Stimulated activated naive B cell treated with anti-CD40 and anti-IgM and Interleukin-4, amounts not matched to agents 10 μg/mL and 1 μg/mL and 100 μg/mL, for 72 hours (primary cell): ENCODE data around the gene TK2.
A peak's percentile ranks its signal among the peaks of the same experiment; 100 is the strongest.
"Not testable (repeated sequence)": the region's sequence is repeated elsewhere in the genome, so short reads cannot be mapped to it uniquely, and the experiment has no call there.

Source experiments
- ATAC-seq, 2 donors: fragments of 150-1000 bp; cut with Tn5 transposase; replicated peaks; 2 replicates each; pipeline ENCODE4 v1.10.0; 2021; ENCODE audit warnings: moderate library complexity in 1 of 2
- DNase-seq: peaks from one replicate; pipeline ENCODE4 v3.0.0; 2021
- H3K27ac Mint-ChIP-seq: one replicate; pipeline ENCODE4 v1.8.0; 2022; ENCODE audit warnings: mild to moderate bottlenecking, mixed read lengths
- H3K27me3 Mint-ChIP-seq, 2 donors: one replicate each; pipeline ENCODE4 v1.8.0; 2022; ENCODE audit warnings: mixed read lengths in 2 of 2
- H3K36me3 Mint-ChIP-seq, 2 donors: one replicate each; pipeline ENCODE4 v1.8.0; 2022; ENCODE audit warnings: mixed read lengths in 2 of 2, mild to moderate bottlenecking in 1 of 2
- H3K4me1 Mint-ChIP-seq, 2 donors: one replicate each; pipeline ENCODE4 v1.8.0; 2022; ENCODE audit warnings: mixed read lengths in 2 of 2, mild to moderate bottlenecking in 1 of 2
- H3K4me3 Mint-ChIP-seq, 2 donors: one replicate each; pipeline ENCODE4 v1.8.0; 2022; ENCODE audit warnings: mild to moderate bottlenecking in 2 of 2, mixed read lengths in 2 of 2, moderate library complexity in 1 of 2
- H3K9me3 Mint-ChIP-seq, 2 donors: one replicate each; pipeline ENCODE4 v1.8.0; 2022; ENCODE audit warnings: mixed read lengths in 2 of 2, mild to moderate bottlenecking in 1 of 2

Gene TK2

DNA sequence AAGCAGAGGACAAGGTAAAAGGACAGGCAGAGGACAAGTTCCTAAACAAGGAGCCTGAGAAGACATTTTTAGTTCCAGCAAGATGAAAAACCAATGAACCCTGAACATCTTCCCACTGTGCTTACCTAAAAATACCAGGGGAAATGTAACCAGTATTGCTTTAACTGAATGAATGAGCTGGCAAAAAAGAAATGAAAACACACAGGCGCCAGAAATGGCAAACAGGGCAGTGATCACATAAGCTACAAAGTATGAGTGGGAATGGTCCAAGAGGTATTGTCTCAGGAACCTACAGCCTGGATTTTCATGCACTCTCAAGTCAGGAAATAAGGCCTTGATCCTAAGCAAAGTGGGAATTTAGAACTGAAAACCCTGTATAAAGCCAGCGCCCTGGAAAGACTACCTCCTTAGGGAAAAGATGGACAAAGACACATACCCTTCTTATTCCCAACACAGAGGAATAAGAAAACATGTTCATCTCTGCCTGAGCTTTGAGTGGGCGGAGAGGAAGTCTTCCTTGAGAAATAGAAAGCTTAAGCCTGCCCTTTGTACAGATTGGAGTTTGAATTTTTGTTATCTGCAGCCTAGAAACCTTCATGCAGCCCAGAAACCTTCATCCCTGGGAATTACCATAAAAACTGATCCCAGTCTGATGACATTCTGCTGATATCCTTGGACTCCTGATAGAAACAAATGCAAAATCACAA, 31.5 kb upstream of the TK2 start:
- Mint-ChIP-seq H3K36me3 (no peaks in the 10 kb centered on the region), H3K9me3 (peaks cover 0 to 1% of the 10 kb centered on the region in 2 donors), H3K27ac (no peak overlapping the region), H3K4me3 (no peak overlapping the region), H3K27me3 (peaks cover 60 to 62% of the 10 kb centered on the region in 2 donors), H3K4me1 (peaks cover 26 to 28% of the 10 kb centered on the region in 2 donors)
- no peak for DNase-seq
- ATAC-seq, result peak in 1 of 2 donors; percentile 16

GRCh38 chr16:66580605-66581209, 30.8 kb upstream of the TK2 start:
- peaks cover 0 to 1% of the 10 kb centered on the region in 2 donors for H3K9me3 Mint-ChIP-seq
- H3K27me3 Mint-ChIP-seq, result peaks cover 59 to 62% of the 10 kb centered on the region in 2 donors
- H3K27ac Mint-ChIP-seq, result no peak overlapping the region
- ATAC-seq, result no peak
- no peak for DNase-seq
- H3K4me3 Mint-ChIP-seq, result no peak overlapping the region
- no peaks in the 10 kb centered on the region for H3K36me3 Mint-ChIP-seq
- H3K4me1 Mint-ChIP-seq, result peaks cover 21% of the 10 kb centered on the region in 2 donors

DNA sequence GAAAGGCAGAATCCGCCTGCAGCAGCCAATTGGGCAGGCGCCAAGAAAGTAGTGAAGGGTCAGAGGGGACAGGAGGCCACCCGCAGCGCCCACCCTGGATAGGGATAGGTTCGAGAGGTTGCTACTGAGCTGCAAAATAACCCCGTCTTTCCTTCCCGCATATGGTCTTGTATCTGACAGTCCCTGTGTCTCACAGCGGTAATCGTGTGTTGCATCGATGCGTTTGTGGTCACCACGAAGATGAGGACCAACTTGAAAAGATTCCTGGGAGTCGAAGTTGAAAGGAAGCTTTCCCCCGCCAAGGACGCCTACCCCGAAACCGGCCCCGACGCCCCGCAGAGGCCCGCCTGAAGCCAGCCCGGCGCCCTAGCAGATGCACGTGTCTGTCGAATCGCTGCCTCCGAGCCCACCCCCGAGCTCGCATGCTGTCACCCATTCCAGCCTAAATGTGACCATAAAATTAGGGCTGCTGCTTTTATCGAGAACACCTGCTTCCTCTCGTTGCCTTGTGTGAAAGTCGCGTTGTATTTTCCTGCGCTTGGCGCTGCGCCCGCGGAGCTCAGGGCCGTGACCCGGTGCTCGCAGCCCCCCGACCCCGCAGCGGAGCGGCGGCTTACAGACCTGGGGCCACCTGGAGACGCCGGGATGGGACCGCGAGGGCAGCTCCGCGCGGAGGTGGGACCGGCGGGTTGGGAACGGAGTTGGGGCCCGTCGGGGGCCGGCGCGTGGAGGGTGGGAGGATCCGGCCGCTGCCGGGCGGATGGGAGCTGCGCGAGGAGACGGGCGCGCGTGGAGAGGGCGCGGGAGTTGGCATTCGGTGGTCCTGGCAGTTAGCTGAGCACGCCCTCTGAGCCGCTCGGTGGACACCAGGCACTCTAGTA, 29.0 kb upstream of the TK2 start, which contains the start of gene CMTM2:
Gene CMTM2, plus strand, starts transcription at position 813 of the 881 bp plus-strand sequence. CDS start 145 bp downstream, outside the sequence.
- Mint-ChIP-seq H3K36me3 (no peaks in the 10 kb centered on the region), H3K4me1 (peaks cover 17 to 22% of the 10 kb centered on the region in 2 donors), H3K9me3 (peaks cover 0 to 1% of the 10 kb centered on the region in 2 donors), H3K4me3 (peak within 1 kb of the TSS; percentile 71 to 73), H3K27me3 (peaks cover 50 to 60% of the 10 kb centered on the region in 2 donors), H3K27ac (no peak within 1 kb of the TSS)
- no peak for DNase-seq
- ATAC-seq, result peak; percentile 34 to 58

- ATAC-seq (no peak), DNase-seq (no peak)
- no peak overlapping the region for H3K4me3 Mint-ChIP-seq
- no peak overlapping the region for H3K27ac Mint-ChIP-seq
- no peaks in the 10 kb centered on the region for H3K9me3 Mint-ChIP-seq
- peaks cover 0 to 5% of the 10 kb centered on the region in 2 donors for H3K36me3 Mint-ChIP-seq
- H3K27me3 Mint-ChIP-seq, result peaks cover 42 to 52% of the 10 kb centered on the region in 2 donors
- peaks cover 23 to 25% of the 10 kb centered on the region in 2 donors for H3K4me1 Mint-ChIP-seq
These were observed 26.4 kb upstream of the TK2 start for GRCh38 chr16:66576296-66576695.

DNA sequence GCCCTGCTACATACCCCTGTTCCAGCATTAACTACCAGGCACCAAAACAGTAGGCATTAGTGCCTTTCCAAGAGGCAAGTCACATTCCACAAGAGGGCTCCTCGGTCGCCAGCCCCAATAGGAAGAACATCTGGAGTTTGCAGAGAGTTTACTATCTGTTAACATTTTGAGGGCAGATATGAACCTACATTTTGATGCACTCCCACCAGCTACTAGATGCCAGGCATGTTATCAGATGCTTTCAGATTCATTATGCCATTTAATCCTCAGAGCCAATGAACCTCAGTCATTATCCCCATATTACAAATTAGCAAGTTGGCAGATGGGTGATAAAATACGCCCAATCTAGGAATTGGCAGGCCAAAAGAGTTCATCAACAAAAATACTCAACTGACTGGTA, 25.1 kb upstream of the TK2 start:
- H3K4me1 Mint-ChIP-seq, result peaks cover 17 to 25% of the 10 kb centered on the region in 2 donors

DNA sequence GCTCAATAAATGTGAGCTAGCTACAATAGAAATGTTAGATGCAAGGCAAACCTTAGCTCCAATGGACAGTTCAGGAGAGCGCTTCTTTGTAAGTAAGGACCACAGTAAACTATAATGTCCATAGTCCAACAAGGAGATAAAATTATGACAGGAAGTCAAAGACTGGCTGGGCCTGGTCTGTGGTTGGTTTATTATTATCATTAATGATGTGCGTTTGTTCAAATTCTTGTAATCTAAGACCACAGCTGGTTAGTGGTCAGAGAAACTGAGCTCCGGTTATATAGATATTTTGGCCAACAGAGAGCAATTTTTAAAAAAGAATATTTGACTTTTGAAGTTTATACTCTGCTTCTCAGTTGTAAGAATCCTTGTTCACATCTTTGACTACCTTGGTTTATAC, 24.6 kb upstream of the TK2 start:
- H3K9me3 Mint-ChIP-seq, result no peaks in the 10 kb centered on the region
- peaks cover 34 to 37% of the 10 kb centered on the region in 2 donors for H3K27me3 Mint-ChIP-seq
- no peak overlapping the region for H3K27ac Mint-ChIP-seq
- no peak for DNase-seq
- no peak overlapping the region for H3K4me3 Mint-ChIP-seq
- peaks cover 17 to 24% of the 10 kb centered on the region in 2 donors for H3K4me1 Mint-ChIP-seq
- no peak for ATAC-seq
- H3K36me3 Mint-ChIP-seq, result peaks cover 0 to 5% of the 10 kb centered on the region in 2 donors

More for the DNA sequence above, 25.1 kb upstream of the TK2 start:
- H3K9me3 Mint-ChIP-seq, result no peaks in the 10 kb centered on the region
- H3K27ac Mint-ChIP-seq, result no peak overlapping the region
- H3K27me3 Mint-ChIP-seq, result peaks cover 39 to 43% of the 10 kb centered on the region in 2 donors
- H3K4me3 Mint-ChIP-seq, result no peak overlapping the region
- H3K36me3 Mint-ChIP-seq, result peaks cover 0 to 5% of the 10 kb centered on the region in 2 donors
- no peak for ATAC-seq
- DNase-seq, result no peak

DNA sequence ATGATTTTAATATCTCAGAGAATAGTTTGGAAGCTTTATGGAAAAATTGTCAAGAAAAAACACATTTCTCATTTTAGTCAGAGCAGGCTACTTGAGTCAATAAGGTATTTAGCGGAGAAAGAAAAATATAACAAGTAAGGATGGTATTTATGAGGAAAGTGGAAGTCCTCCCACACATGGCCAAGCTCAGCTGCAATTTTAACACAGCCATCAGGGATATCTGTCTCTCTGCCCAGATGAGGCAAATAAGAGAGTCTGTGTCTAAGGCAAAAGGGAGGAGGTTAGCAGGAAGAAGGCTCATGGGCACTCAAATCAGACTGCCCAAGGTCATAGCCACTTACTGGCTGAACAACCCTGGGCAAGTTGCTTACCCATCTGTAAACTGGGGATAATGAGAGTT, 24.2 kb upstream of the TK2 start:
- Mint-ChIP-seq H3K9me3 (no peaks in the 10 kb centered on the region), H3K27ac (no peak overlapping the region), H3K36me3 (peaks cover 0 to 5% of the 10 kb centered on the region in 2 donors), H3K27me3 (peaks cover 29 to 33% of the 10 kb centered on the region in 2 donors), H3K4me1 (peaks cover 17 to 19% of the 10 kb centered on the region in 2 donors), H3K4me3 (no peak overlapping the region)
- ATAC-seq, result no peak
- no peak for DNase-seq

- Mint-ChIP-seq H3K9me3 (no peaks in the 10 kb centered on the region), H3K27me3 (peaks cover 12 to 16% of the 10 kb centered on the region in 2 donors), H3K4me3 (no peak overlapping the region), H3K27ac (no peak overlapping the region), H3K4me1 (peaks cover 6 to 8% of the 10 kb centered on the region in 2 donors), H3K36me3 (peaks cover 2 to 11% of the 10 kb centered on the region in 2 donors)
- DNase-seq (no peak), ATAC-seq (peak in 1 of 2 donors; percentile 29)
These were observed 22.4 kb upstream of the TK2 start for GRCh38 chr16:66572356-66572755.

DNA sequence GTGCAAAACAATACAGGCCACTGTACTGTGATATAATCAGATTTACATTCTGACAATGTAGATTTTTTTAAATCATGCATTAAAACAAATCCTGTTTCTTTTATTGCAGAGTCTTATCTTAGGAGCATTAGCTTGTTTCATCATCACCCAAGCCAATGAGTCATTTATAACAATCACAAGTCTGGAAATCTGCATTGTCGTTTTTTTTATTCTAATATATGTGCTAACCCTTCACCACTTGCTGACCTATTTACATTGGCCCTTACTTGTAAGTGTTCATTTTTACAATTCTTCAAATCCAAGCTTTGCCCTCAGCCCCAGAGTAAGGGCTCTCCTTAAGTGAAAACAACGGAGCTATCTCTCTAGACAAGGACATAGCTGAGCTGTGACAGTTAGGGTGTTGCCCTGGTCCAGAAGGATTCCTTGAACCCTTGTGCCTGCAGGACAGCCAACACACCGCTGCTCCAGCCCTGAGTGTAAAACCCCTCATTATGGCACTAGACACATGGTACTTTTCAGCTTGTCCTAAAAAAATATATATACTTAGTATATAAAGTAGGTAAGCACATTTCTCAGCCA, 20.0 kb upstream of the TK2 start:
- peaks cover 0 to 6% of the 10 kb centered on the region in 2 donors for H3K27me3 Mint-ChIP-seq
- H3K4me3 Mint-ChIP-seq, result no peak overlapping the region
- ATAC-seq (no peak), DNase-seq (no peak)
- peaks cover 6 to 8% of the 10 kb centered on the region in 2 donors for H3K4me1 Mint-ChIP-seq
- H3K27ac Mint-ChIP-seq, result no peak overlapping the region
- H3K36me3 Mint-ChIP-seq, result peaks cover 15 to 27% of the 10 kb centered on the region in 2 donors
- no peaks in the 10 kb centered on the region for H3K9me3 Mint-ChIP-seq

- Mint-ChIP-seq H3K27me3 (peaks cover 0 to 3% of the 10 kb centered on the region in 2 donors), H3K27ac (no peak overlapping the region), H3K4me1 (peaks cover 5 to 8% of the 10 kb centered on the region in 2 donors), H3K36me3 (peaks cover 18 to 30% of the 10 kb centered on the region in 2 donors), H3K4me3 (no peak overlapping the region), H3K9me3 (no peaks in the 10 kb centered on the region)
- DNase-seq, result no peak
- no peak for ATAC-seq
These were observed 19.2 kb upstream of the TK2 start for GRCh38 chr16:66569131-66569530.

DNA sequence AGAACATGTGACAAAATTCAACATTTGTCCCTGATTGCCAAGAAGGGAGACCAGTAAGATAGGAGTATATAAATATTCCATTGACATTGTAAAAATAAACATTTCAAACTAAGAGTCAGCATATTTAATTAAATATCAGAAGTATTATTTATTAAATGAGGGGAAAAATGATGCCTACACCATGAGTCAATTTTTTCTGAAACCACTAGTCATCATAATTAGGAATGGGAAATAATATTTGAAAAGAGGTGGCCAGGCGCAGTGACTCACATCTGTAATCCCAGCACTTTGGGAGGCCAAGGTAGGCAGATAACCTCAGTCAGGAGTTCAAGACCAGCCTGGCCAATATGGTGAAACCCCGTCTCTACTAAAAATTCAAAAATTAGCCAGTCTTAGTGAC, 18.4 kb upstream of the TK2 start:
- no peak overlapping the region for H3K27ac Mint-ChIP-seq
- no peak for DNase-seq
- ATAC-seq, result no peak
- no peaks in the 10 kb centered on the region for H3K27me3 Mint-ChIP-seq
- H3K9me3 Mint-ChIP-seq, result no peaks in the 10 kb centered on the region
- H3K4me1 Mint-ChIP-seq, result peaks cover 4 to 8% of the 10 kb centered on the region in 2 donors
- peaks cover 21 to 30% of the 10 kb centered on the region in 2 donors for H3K36me3 Mint-ChIP-seq
- H3K4me3 Mint-ChIP-seq, result no peak overlapping the region

GRCh38 chr16:66567270-66567669, 17.3 kb upstream of the TK2 start:
- H3K36me3 Mint-ChIP-seq, result peaks cover 21 to 29% of the 10 kb centered on the region in 2 donors
- not testable (repeated sequence) for H3K27me3 Mint-ChIP-seq, H3K4me3 Mint-ChIP-seq, H3K27ac Mint-ChIP-seq, DNase-seq, H3K9me3 Mint-ChIP-seq, H3K4me1 Mint-ChIP-seq, ATAC-seq

DNA sequence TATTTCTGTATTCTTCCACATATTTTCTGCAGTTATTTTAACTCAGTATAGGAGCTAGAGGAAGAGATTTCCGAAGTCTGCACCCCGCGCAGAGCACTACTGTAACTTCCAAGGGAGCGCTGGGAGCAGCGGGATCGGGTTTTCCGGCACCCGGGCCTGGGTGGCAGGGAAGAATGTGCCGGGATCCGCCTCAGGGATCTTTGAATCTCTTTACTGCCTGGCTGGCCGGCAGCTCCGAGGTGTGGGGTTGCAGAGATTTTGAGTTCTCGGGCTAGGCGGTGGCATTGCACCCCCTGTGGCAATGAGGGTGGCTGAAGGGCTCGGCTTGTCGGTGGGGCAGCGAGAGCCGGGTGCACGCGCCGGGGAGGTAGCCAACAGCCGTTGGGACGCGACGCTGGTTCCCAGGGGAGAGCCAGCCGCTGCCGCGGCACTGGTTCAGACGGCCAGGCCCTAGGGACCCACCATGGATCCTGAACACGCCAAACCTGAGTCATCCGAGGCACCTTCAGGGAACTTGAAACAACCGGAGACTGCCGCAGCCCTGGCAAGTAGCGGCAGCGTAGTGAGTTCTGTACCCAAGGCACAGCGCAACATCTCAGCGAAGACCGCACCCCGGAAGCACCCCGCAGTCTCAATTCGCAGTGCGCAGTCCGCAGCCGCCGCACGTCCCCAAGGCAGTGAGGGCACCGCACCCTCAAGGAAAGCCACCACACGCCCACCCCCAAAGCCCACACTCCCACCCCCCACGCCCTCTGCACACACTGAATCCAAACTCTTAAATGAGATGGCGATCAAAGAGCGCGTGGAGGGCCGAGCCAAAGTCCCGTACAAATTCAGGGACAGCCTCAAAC, 16.4 kb upstream of the TK2 start, which contains the start of gene CMTM1:
Gene CMTM1, plus strand, starts transcription at position 389 of the 851 bp plus-strand sequence. Its CDS starts 75 bp downstream, at position 464.
- ATAC-seq, result no peak
- no peaks in the 10 kb centered on the region for H3K27me3 Mint-ChIP-seq
- no peak within 1 kb of the TSS for H3K27ac Mint-ChIP-seq
- H3K9me3 Mint-ChIP-seq, result no peaks in the 10 kb centered on the region
- peaks cover 25 to 29% of the 10 kb centered on the region in 2 donors for H3K36me3 Mint-ChIP-seq
- H3K4me3 Mint-ChIP-seq, result no peak within 1 kb of the TSS
- no peak for DNase-seq
- peaks cover 7 to 9% of the 10 kb centered on the region in 2 donors for H3K4me1 Mint-ChIP-seq
